ENCODE data around the gene LATS2. TPM values are rescaled to one million over a fixed set of nuclear protein-coding genes. Genes with fewer than 3 reads are reported as not detected.
"Not testable (repeated sequence)": the region's sequence is repeated elsewhere in the genome, so short reads cannot be mapped to it uniquely, and the experiment has no call there.

Gene LATS2
- total RNA-seq, 1 experiment from 2014 or later: 18.8 TPM

GRCh38 chr13:20960663-20961309, 100.6 kb downstream of the LATS2 start:
- 0 out of 2 replicates have a peak, but pooled peaks cover 7% of the 10 kb centered on the region for H3K27me3 ChIP-seq (ENCODE audit: insufficient read depth, low read length)
- H3K9me3 ChIP-seq (ENCODE audit: control insufficient read depth in 1 of 2, insufficient read depth in 1 of 2, low read depth in 1 of 2, low read length in 2 of 2): no peaks in the 10 kb centered on the region
- no TSS peak for BruUV-seq (replicated peaks)
- intact Hi-C loops (cut with micrococcal nuclease): no loop called here
- ATAC-seq: peak; percentile 25; the same call in 1 of the 2 replicates
- no peak overlapping the region for H3K9ac ChIP-seq (ENCODE audit: low read length)
- no peak for DNase-seq (ENCODE audit: low read depth, low spot score)
- ChIA-PET RAD21 (ENCODE audit: low non-redundant PET in 1 of 2, low total read pairs in 2 of 2, uncharacterized antibody in 2 of 2, unreplicated experiment in 2 of 2) (no interaction called here), CTCF (no interaction called here), POLR2A (no interaction called here)
- H3K27ac ChIP-seq (ENCODE audit: low read depth, low read length): no peak overlapping the region
- H3K4me1 ChIP-seq (ENCODE audit: control insufficient read depth in 1 of 2, insufficient read depth in 2 of 2, low read length in 2 of 2): peaks cover 0 to 5% of the 10 kb centered on the region in 2 experiments; a peak in 2 of 4 replicates
- no peaks in the 10 kb centered on the region for H3K9me2 ChIP-seq (ENCODE audit: insufficient read depth)
- no peak for TF ChIP-seq ATF3 (IDR thresholded peaks at IDR 0.05)
- no peak for TF ChIP-seq CTCF (IDR thresholded peaks at IDR 0.05 in 2 of 3, conservative IDR thresholded peaks at IDR 0.05 in 1 of 3; ENCODE audit: borderline replicate concordance in 1 of 3, insufficient read depth in 1 of 3, low read depth in 2 of 3, low read length in 2 of 3)
- no peak for TF ChIP-seq EGR1 (IDR thresholded peaks at IDR 0.05; ENCODE audit: low read depth)
- no peak for TF ChIP-seq CBX3 (IDR thresholded peaks at IDR 0.05; ENCODE audit: low read depth)
- no peaks in the 10 kb centered on the region for H3K79me2 ChIP-seq (ENCODE audit: insufficient read depth, low read length)
- no peaks in the 10 kb centered on the region for H4K20me1 ChIP-seq (ENCODE audit: insufficient read depth)
- H3K36me3 ChIP-seq (ENCODE audit: control insufficient read depth in 1 of 2, insufficient read depth in 2 of 2, low read length in 2 of 2): no peaks in the 10 kb centered on the region
- H2AFZ ChIP-seq (ENCODE audit: low read depth, low read length, poor library complexity, severe bottlenecking): no peak overlapping the region
- H3K4me2 ChIP-seq (ENCODE audit: low read length): peak overlapping the region; percentile 55
- peak overlapping the region in 1 of 2 experiments; percentile 29; a peak in 2 of 4 replicates for H3K4me3 ChIP-seq (replicated peaks in 1 of 2; ENCODE audit: low read depth in 1 of 2, low read length in 2 of 2)

DNA sequence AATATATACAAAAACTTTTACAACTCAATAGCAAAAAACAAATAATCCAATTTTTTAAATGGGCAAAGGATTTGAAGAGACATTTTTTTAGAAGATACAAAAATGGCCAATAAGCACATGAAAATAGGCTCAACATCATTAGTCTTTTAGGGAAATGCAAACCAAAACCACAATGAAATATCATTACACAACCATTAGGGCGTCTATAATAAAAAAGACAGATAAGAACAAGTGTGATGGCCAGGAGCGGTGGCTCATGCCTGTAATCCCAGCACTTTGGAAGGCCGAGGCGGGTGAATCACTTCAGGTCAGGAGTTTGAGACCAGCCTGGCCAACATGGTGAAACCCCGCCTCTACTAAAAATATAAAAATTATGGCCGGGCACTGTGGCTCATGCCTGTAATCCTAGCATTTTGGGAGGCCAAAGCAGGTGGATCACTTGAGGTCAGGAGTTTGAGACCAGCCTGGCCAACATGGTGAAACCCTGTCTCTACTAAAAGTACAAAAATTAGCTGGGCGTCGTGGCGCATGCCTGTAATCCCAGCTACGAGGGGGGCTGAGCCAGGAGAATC, 104.3 kb downstream of the LATS2 start:
- POLR2A ChIA-PET: not testable (repeated sequence)

More for the DNA sequence above, 104.3 kb downstream of the LATS2 start:
- RAD21 ChIA-PET (ENCODE audit: low non-redundant PET in 1 of 2, low total read pairs in 2 of 2, uncharacterized antibody in 2 of 2, unreplicated experiment in 2 of 2); intact Hi-C loops (cut with micrococcal nuclease); H3K4me2 ChIP-seq (ENCODE audit: low read length); H4K20me1 ChIP-seq (ENCODE audit: insufficient read depth); DNase-seq (ENCODE audit: low read depth, low spot score); H3K9me2 ChIP-seq (ENCODE audit: insufficient read depth); BruUV-seq (replicated peaks); H3K4me1 ChIP-seq (ENCODE audit: control insufficient read depth in 1 of 2, insufficient read depth in 2 of 2, low read length in 2 of 2); H2AFZ ChIP-seq (ENCODE audit: low read depth, low read length, poor library complexity, severe bottlenecking); CTCF ChIA-PET; H3K4me3 ChIP-seq (replicated peaks in 1 of 2; ENCODE audit: low read depth in 1 of 2, low read length in 2 of 2); H3K27ac ChIP-seq (ENCODE audit: low read depth, low read length); H3K9ac ChIP-seq (ENCODE audit: low read length); H3K36me3 ChIP-seq (ENCODE audit: control insufficient read depth in 1 of 2, insufficient read depth in 2 of 2, low read length in 2 of 2); H3K9me3 ChIP-seq (ENCODE audit: control insufficient read depth in 1 of 2, insufficient read depth in 1 of 2, low read depth in 1 of 2, low read length in 2 of 2); ATAC-seq; H3K79me2 ChIP-seq (ENCODE audit: insufficient read depth, low read length); H3K27me3 ChIP-seq (ENCODE audit: insufficient read depth, low read length): not testable (repeated sequence)

All from HCT116 (cell line).